Measurements from ENCODE around the gene RAB26.
"Not testable (repeated sequence)": the region's sequence is repeated elsewhere in the genome, so short reads cannot be mapped to it uniquely, and the experiment has no call there.

- not testable (repeated sequence) for TF ChIP-seq CTCF (IDR thresholded peaks at IDR 0.05; ENCODE audit: low read length); EZH2 (optimal IDR thresholded peaks at IDR 0.05; ENCODE audit: low read depth, low read length); EZH2phosphoT487 (IDR thresholded peaks at IDR 0.05; ENCODE audit: low read length)
Measured at GRCh38 chr16:2110332-2111008, 38.0 kb upstream of the RAB26 start.
